GM12892 (cell line): Measurements from ENCODE around the gene CMKLR1.

Experiments used
- DNase-seq: peaks from one replicate; pipeline ENCODE4 v3.0.0; 2011; ENCODE audit not compliant: insufficient read length
- FAIRE-seq: peaks from 2 replicates; lab custom pipeline; 2011; peaks lifted over from hg19 to GRCh38; lab: Jason Lieb, UNC
- POLR2A ChIP-seq: IDR thresholded peaks from 2 replicates; pipeline ENCODE4 v1.6.1; 2011; ENCODE audit warnings: low read depth, low read length, control low read depth
- POLR2AphosphoS5 ChIP-seq: IDR thresholded peaks from 2 replicates; pipeline ENCODE4 v1.6.1; 2011; ENCODE audit warnings: low read depth, low read length, control low read depth
- TAF1 ChIP-seq: IDR thresholded peaks from 2 replicates; pipeline ENCODE4 v1.6.1; 2011; ENCODE audit warnings: low read depth, mild to moderate bottlenecking, control low read depth, low read length, borderline replicate concordance

CMKLR1 gene

DNA sequence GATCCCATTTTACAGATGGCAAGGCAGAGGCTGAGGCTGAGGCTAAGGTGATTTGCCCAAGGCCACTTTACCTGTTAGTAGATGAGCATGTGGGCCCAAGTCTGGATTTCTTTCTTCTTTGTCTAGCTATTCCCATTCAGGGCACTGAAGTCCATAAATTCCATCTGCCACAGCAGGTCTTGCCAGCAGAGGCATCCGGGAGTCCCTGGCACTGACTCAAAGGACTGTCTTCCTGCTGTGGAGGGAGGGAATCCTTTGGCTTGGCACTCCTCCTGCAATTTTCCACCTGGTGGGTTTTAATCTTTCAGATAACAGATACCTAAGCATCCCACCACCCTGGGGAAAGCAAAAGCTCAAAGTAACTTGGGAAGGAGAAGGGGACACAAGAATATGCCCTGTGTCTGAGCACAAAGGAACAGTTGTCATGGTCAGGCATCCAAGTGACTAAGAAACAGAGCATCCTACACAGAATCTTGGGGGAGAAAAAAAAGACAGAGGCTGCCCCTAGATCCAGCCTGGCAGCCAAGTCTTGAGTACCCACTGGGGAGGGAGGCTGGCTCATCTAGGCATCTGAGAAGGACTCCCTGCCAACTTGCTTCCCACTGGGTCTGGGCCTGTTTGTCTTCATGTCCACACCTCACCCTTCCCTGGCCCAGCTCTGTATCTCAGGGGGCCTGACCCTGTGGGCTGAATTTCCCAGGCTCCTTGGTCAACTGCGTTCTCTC, 35.6 kb upstream of the CMKLR1 start:
- TF ChIP-seq POLR2A, result no peak
- TF ChIP-seq TAF1, result no peak
- no peak for TF ChIP-seq POLR2AphosphoS5
- FAIRE-seq, result no peak
- no peak for DNase-seq

DNA sequence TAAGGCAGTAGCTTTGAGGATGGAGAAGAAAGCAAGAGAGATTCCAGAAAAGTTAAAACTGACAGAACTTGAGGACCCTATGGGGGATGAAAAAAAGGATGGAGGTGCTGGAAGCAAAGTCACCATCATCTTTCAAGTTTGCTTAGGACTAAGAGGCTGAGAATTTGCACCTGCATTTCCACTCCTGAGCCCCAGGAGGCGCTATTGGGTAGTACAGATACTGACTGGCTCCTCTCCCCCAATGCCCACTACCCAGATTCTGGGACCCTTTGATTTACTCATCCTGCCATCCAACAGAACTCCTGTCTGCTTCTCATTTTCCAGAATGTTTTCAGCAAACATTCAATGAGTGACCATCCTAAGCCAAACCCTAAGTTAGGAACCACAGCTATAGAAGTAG, 34.0 kb upstream of the CMKLR1 start:
- FAIRE-seq (no peak), DNase-seq (no peak)
- TF ChIP-seq TAF1 (no peak), POLR2AphosphoS5 (no peak), POLR2A (no peak)

DNA sequence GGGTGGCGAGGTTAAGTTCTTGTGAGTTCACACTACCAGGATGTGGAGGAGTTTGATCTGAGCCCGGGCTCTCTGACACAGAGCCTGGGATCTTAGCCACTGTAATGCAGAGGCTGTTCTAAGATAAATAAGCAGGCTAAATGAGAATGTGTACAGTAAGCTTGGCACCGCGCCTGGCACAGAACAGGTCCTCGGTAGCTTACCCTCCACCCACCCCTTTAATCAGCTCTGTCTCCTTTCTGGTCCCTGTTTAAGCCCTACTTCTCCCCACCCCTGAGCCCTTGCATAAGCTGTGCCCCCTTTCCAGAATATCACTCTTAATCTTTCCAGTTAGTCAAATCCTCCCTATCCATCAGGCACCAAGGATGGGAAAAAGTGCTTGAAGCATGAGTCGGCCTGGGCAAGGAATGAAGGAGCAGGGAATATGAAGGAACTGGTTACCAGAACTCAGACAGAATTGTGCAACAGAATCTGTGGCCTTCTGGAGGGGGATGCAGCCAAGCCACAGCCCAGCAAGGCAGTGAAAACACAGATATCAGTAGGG, 32.8 kb upstream of the CMKLR1 start:
- TF ChIP-seq POLR2AphosphoS5 (no peak), POLR2A (no peak), TAF1 (no peak)
- FAIRE-seq (no peak), DNase-seq (no peak)

GRCh38 chr12:108370415-108370814, 31.3 kb upstream of the CMKLR1 start:
- FAIRE-seq, result no peak
- TF ChIP-seq POLR2A, result no peak
- TF ChIP-seq TAF1, result no peak
- no peak for TF ChIP-seq POLR2AphosphoS5
- no peak for DNase-seq

DNA sequence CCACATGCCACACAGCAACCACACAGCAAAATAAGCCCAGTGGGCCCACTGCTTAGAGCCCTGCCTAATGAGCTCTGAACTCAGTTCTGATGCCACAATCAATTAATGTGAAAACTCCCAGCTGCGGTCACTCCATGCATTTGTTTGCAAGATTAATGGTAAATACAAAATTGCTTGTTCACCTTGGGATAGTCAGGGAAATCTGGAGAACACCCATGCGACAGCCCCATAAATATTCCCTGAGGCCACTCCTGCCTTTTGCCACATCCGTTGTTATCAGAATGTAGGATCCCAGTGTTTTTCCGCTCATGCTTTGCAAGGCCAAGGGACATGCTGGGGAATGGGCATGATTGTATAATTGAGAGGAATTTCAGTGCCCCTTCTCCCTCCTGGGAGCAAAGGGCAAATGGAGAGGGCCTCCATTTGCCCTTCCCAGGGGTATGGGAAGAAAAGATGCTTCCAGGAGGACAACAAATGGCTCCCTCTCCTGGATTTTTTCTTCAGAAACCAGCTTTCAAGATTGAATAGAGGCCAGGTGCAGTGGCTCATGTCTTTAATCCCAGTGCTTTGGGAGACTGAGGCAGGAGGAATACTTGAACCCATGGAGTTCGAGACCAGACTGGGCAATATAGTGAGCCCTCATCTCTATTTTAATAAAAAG, 30.8 kb upstream of the CMKLR1 start:
- TF ChIP-seq POLR2A, result no peak
- TF ChIP-seq POLR2AphosphoS5, result no peak
- no peak for TF ChIP-seq TAF1
- FAIRE-seq, result no peak
- no peak for DNase-seq

DNA sequence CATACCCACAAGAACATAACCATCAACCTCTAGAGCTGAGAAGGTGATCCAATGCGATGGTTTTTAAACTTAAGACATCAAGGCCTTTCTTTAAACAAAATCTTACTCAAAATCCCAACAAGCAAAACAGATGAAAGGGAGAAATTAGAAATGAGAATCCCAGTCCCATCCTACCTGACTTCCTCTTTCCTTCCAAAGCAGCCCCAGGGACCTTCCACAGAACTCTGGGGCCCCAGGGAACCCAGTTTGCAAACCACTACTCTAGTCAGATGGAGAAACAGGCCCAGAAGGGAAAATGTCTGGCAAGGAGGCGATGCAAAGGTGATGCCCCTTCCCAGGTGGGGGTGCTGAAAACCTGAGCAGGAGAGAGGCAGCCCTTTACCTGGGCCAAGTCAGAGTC, 29.0 kb upstream of the CMKLR1 start:
- FAIRE-seq, result no peak
- DNase-seq, result no peak
- no peak for TF ChIP-seq TAF1
- TF ChIP-seq POLR2AphosphoS5, result no peak
- no peak for TF ChIP-seq POLR2A

DNA sequence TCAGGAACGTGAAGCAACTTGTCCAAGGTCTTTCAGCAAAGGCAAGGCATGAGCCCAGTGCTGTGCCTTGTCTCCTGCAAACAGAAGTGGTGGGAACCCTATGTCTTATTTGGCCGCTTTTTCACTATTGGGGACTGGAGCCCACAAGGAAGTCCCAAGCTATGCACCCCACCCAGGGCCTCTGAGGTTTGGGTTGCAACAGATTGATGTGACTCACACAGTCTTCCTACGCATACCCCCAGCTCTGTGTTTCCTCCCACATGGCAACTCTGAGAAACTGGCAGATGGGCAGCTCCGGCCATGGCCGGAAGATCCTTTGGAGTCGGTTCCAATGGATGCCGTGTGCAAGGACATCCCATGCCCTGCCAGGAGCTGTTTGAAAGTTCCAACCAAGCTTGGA, 28.3 kb upstream of the CMKLR1 start:
- TF ChIP-seq POLR2AphosphoS5 (no peak), TAF1 (no peak), POLR2A (no peak)
- DNase-seq (no peak), FAIRE-seq (no peak)

DNA sequence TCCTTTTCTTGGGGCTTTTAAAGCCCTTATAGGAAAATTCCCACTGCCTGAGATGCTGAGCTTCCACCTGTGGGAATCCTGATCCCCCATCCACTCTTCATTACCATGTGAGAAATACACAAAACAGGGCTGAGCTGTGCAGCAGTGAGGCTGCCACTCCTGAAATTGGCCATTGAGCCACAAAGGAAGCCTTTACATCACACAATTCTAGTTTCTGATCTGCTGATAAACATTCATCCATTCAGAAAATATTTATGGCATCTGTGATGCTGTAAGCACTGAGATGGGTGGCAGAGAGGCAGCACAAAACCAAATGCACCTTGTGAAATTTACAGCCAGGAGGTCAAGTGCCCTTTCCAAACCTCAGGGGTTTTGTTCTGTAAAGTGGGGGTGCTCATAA, 26.2 kb upstream of the CMKLR1 start:
- no peak for FAIRE-seq
- TF ChIP-seq POLR2AphosphoS5 (no peak), POLR2A (no peak), TAF1 (no peak)
- no peak for DNase-seq

- TF ChIP-seq TAF1 (no peak), POLR2AphosphoS5 (no peak), POLR2A (no peak)
- DNase-seq (no peak), FAIRE-seq (no peak)
These were observed 25.8 kb upstream of the CMKLR1 start for GRCh38 chr12:108364879-108365278.

DNA sequence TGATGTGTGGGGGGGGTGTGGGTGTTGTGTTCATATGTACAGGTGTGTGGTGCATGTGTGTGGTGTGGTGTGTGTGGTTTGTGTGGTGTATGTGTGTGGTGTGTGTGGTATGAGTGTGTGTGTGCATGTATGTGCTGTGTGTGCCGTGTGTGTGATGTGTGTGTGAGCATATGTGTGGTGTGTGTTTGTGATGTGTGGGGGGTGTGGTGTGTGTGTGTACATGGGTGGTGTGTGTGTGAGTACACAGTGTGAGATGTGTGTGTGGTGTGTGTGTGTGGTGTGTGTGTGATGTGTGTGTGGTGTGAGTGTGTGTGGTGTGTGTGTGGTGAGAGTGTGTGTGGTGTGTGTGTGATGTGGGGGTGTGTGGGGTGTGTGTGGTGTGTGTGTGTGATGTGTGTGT, 24.5 kb upstream of the CMKLR1 start:
- FAIRE-seq, result peak; percentile 80
- TF ChIP-seq TAF1, result no peak
- TF ChIP-seq POLR2A, result no peak
- TF ChIP-seq POLR2AphosphoS5, result no peak
- no peak for DNase-seq

GRCh38 chr12:108363165-108363564, 24.1 kb upstream of the CMKLR1 start:
- FAIRE-seq, result no peak
- TF ChIP-seq POLR2AphosphoS5 (no peak), TAF1 (no peak), POLR2A (no peak)

More at GRCh38 chr12:108363165-108363564, 24.1 kb upstream of the CMKLR1 start:
- DNase-seq, result no peak
